Hematopoietic multipotent progenitor cell treated with erythropoietin and hydrocortisone succinate and interleukin-3 and kit ligand, for 6 days (in vitro differentiated cells): ENCODE results near the gene IL36RN.
"Not testable (repeated sequence)": the region's sequence is repeated elsewhere in the genome, so short reads cannot be mapped to it uniquely, and the experiment has no call there.

Experiments used
- DNase-seq: peaks from one replicate; pipeline ENCODE4 v3.0.0-alpha.2; 2015

IL36RN gene

GRCh38 chr2:113075600-113075999, 16.6 kb downstream of the IL36RN start:
- no peak for DNase-seq

GRCh38 chr2:113076954-113077669, 18.1 kb downstream of the IL36RN start:
- no peak for DNase-seq

GRCh38 chr2:113077921-113078320, 18.9 kb downstream of the IL36RN start:
- DNase-seq: no peak

GRCh38 chr2:113078350-113078839, 19.4 kb downstream of the IL36RN start:
- no peak for DNase-seq

GRCh38 chr2:113079131-113079530, 20.1 kb downstream of the IL36RN start:
- DNase-seq: no peak

- peak; percentile 63 for DNase-seq
Observed at GRCh38 chr2:113080134-113080533, 21.1 kb downstream of the IL36RN start.

- DNase-seq: no peak
Observed at GRCh38 chr2:113081488-113082210, 22.7 kb downstream of the IL36RN start.

GRCh38 chr2:113083296-113083695, 24.3 kb downstream of the IL36RN start:
- no peak for DNase-seq

- DNase-seq: peak; percentile 77
Observed at GRCh38 chr2:113084249-113085000, 25.4 kb downstream of the IL36RN start.

- DNase-seq: peak; percentile 45
Observed at GRCh38 chr2:113085542-113085941, 26.5 kb downstream of the IL36RN start.

GRCh38 chr2:113088213-113088992, 29.4 kb downstream of the IL36RN start:
- DNase-seq: no peak

- DNase-seq: no peak
Observed at GRCh38 chr2:113089916-113090315, 30.9 kb downstream of the IL36RN start.

GRCh38 chr2:113091231-113091896, 32.4 kb downstream of the IL36RN start:
- DNase-seq: no peak

GRCh38 chr2:113092864-113093612, 34.0 kb downstream of the IL36RN start:
- DNase-seq: no peak

- DNase-seq: no peak
Observed at GRCh38 chr2:113093613-113093977, 34.6 kb downstream of the IL36RN start.

GRCh38 chr2:113096306-113096705, 37.3 kb downstream of the IL36RN start:
- DNase-seq: not testable (repeated sequence)

- DNase-seq: not testable (repeated sequence)
Observed at GRCh38 chr2:113096842-113097618, 38.0 kb downstream of the IL36RN start.

- no peak for DNase-seq
Observed at GRCh38 chr2:113098041-113098440, 39.0 kb downstream of the IL36RN start.

- no peak for DNase-seq
Observed at GRCh38 chr2:113098532-113098931, 39.5 kb downstream of the IL36RN start.

GRCh38 chr2:113102133-113102532, 43.1 kb downstream of the IL36RN start:
- no peak for DNase-seq

GRCh38 chr2:113103277-113103676, 44.3 kb downstream of the IL36RN start:
- no peak for DNase-seq
